ENCODE data around the gene SLC7A10. TPM values are rescaled to one million over a fixed set of nuclear protein-coding genes. Genes with fewer than 3 reads are reported as not detected.

Gene SLC7A10
- total RNA-seq, 4 donors from 2014 or later: not detected

GRCh38 chr19:33233056-33233873 is 7.6 kb upstream of the SLC7A10 start:
- Histone ChIP-seq H3K4me3 (no peak overlapping the region), H3K4me1 (no peaks in the 10 kb centered on the region), H3K27me3 (peaks cover 0 to 6% of the 10 kb centered on the region in 2 donors), H3K36me3 (no peaks in the 10 kb centered on the region), H3K9me3 (peaks cover 0 to 7% of the 10 kb centered on the region in 2 donors), H3K27ac (no peak overlapping the region)
- DNase-seq: no peak
- intact Hi-C loops (cut with DNase I; ENCODE audit: low total_unique reads): no loop called here
- TF ChIP-seq POLR2A (IDR thresholded peaks at IDR 0.05) (no peak), CTCF (IDR thresholded peaks at IDR 0.05) (no peak)

GRCh38 chr19:33232656-33233055 is 7.0 kb upstream of the SLC7A10 start:
- intact Hi-C loops (cut with DNase I; ENCODE audit: low total_unique reads): no loop called here
- peaks cover 0 to 11% of the 10 kb centered on the region in 2 donors for H3K27me3 ChIP-seq

GRCh38 chr19:33231511-33231910 is 5.9 kb upstream of the SLC7A10 start:
- no peaks in the 10 kb centered on the region for H3K4me1 ChIP-seq
- H3K4me3 ChIP-seq: no peak overlapping the region
- no peak overlapping the region for H3K27ac ChIP-seq
- peaks cover 0 to 23% of the 10 kb centered on the region in 2 donors for H3K9me3 ChIP-seq
- intact Hi-C loops (cut with DNase I; ENCODE audit: low total_unique reads): no loop called here
- peaks cover 5 to 20% of the 10 kb centered on the region in 2 donors for H3K27me3 ChIP-seq
- no peak for TF ChIP-seq CTCF (IDR thresholded peaks at IDR 0.05)
- DNase-seq: no peak
- H3K36me3 ChIP-seq: no peaks in the 10 kb centered on the region

More at GRCh38 chr19:33232656-33233055, 7.0 kb upstream of the SLC7A10 start:
- Histone ChIP-seq H3K27ac (no peak overlapping the region), H3K36me3 (no peaks in the 10 kb centered on the region), H3K4me3 (no peak overlapping the region), H3K9me3 (peaks cover 0 to 13% of the 10 kb centered on the region in 2 donors), H3K4me1 (no peaks in the 10 kb centered on the region)
- DNase-seq: no peak
- no peak for TF ChIP-seq CTCF (IDR thresholded peaks at IDR 0.05)

- intact Hi-C loops (cut with DNase I; ENCODE audit: low total_unique reads): no loop called here
- peaks cover 18 to 33% of the 10 kb centered on the region in 2 donors for H3K27me3 ChIP-seq
- peaks cover 0 to 4% of the 10 kb centered on the region in 2 donors for H3K4me1 ChIP-seq
- DNase-seq: no peak
- H3K4me3 ChIP-seq: no peak overlapping the region
- H3K27ac ChIP-seq: no peak overlapping the region
- TF ChIP-seq POLR2A (IDR thresholded peaks at IDR 0.05): no peak
- no peak for TF ChIP-seq CTCF (IDR thresholded peaks at IDR 0.05)
- peaks cover 0 to 23% of the 10 kb centered on the region in 2 donors for H3K9me3 ChIP-seq
- H3K36me3 ChIP-seq: no peaks in the 10 kb centered on the region
Measured at GRCh38 chr19:33229962-33230361, 4.3 kb upstream of the SLC7A10 start.

GRCh38 chr19:33227870-33228599 is 2.4 kb upstream of the SLC7A10 start:
- H3K36me3 ChIP-seq: no peaks in the 10 kb centered on the region
- no peak for DNase-seq
- no peak overlapping the region for H3K27ac ChIP-seq
- H3K9me3 ChIP-seq: peaks cover 0 to 23% of the 10 kb centered on the region in 2 donors
- peaks cover 0 to 4% of the 10 kb centered on the region in 2 donors for H3K4me1 ChIP-seq
- H3K27me3 ChIP-seq: peaks cover 22 to 43% of the 10 kb centered on the region in 2 donors
- H3K4me3 ChIP-seq: no peak overlapping the region
- intact Hi-C loops (cut with DNase I; ENCODE audit: low total_unique reads): no loop called here
- TF ChIP-seq CTCF (IDR thresholded peaks at IDR 0.05) (no peak), POLR2A (IDR thresholded peaks at IDR 0.05) (no peak)
